ENCODE data around the gene MMRN2.

Gene MMRN2

GRCh38 chr10:86970162-86970981, 13.0 kb upstream of the MMRN2 start:
- no peak for DNase-seq

- DNase-seq = no peak
Observed at GRCh38 chr10:86969421-86970041, 12.1 kb upstream of the MMRN2 start.

DNA sequence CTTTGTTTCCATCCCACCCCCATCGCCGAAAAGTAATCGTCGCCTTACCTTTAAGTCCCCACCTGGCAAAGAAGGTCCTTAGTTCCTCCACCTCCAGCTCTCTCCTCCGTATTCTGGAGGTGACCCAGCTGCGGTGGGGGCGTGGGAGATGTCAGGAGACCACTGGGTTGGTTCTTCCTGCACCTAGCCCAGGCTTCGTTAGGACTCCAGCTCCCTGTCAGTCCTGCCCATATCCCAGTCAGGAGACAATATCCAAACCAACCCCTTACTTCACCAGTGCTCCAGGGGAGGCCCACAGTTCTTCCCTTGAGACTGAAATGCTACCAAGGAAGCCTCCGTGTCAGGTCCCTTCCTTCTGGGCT, 11.6 kb upstream of the MMRN2 start:
- DNase-seq = no peak

GRCh38 chr10:86968271-86968993, 11.0 kb upstream of the MMRN2 start, which contains the start of gene ADIRF:
Gene ADIRF (plus strand): TSS chr10:86968482. CDS start chr10:86968545, 63 bp downstream.
- peak; percentile 18 for DNase-seq

GRCh38 chr10:86967481-86967941, 10.1 kb upstream of the MMRN2 start:
- DNase-seq = no peak

DNA sequence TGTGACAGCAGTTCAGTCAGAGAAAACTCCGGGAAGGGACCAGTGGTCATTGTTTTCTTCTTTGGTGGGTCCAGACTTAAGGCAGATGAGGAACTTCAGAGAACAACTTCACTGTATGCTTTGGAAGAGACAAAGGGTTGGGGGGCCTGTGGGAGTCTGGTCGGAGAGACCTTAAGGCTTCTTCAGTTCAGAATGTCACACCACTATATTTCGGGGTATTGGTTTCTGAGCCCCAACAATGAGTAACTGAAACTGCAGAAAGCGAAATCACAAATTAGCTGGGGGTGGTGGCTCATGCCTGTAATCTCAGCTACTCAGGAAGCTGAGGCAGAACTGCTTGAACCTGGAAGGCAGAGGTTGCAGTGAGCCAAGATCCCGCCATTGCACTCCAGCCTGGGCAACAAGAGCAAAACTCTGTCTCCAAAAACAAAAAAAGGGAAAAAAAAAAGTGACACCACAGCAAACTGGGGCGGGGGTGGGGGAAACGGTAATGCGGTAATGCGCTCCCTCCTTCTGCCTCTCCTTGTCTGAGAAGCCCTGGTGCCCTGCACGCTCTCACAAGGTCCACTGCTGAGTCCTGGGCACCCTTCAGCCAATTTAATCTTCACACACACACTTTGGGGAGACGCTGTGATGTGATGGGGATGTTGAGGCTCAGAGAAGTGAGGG, 8.7 kb upstream of the MMRN2 start:
- no peak for DNase-seq

- DNase-seq = no peak
Observed at GRCh38 chr10:86964847-86965190, 7.4 kb upstream of the MMRN2 start.

DNA sequence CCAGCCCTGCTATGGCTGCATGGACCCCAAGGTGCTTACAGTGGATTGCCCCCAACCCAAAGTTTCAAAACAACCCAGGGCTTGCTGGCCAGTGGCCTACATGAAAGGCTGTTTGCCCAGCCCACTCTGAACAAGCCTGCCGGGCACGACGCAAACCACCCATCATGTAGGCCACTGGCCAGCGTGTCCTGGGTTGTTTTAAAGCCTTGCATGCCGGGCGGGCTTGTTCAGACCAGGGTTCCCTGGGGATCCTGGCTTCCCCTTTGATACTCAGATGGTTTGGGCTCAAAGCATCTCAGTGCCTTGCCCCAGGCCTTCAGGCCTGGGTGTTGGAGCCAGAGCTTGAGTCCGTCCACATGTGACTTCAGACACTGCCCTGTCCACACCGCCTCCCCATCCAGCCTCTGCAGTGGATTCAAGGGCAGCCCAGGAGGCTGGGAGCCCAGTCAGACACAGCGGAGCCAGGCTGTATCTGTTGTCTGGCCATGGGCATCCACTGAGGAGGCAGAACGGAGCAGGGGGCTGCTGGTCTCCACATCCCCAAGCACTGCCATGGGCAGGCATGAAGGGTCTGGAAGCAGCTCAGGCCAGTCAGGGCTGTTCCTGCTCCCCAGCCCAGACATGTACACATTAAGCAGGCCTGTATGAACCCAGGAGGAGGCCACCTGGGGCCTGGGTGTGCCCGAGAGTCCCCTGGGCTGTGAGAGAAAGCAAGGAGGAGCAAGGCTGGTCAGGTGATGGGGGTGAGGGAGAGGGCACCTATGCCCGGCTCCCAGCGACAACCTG, 6.8 kb upstream of the MMRN2 start:
- no peak for DNase-seq

DNA sequence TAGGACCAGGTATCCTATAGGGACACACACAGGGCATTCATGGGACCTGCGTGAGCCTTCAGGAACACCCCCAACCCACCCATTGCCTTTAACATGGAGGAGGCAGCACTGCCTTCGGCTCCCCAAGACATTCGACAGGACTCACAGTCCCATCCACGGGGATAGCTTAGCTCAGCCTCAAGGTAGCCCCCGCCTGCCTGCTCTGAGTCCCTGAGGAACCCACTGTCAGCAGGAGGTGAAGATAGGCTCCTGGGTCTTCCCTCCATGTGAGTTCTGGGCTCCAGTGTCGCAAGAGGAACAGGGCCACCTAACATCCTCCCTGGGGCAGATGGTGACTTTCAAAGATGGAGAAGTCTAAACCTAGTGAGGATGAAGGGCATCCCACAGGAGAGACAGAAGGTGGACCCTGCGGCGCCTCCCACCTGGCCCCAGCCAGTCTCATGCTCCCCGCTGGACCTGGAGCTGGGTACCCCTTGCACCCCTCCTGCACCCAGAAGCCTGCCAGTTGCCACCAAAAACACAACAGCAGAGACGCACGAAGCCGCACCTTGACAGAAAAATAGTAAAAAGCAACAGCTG, 6.0 kb upstream of the MMRN2 start:
- no peak for DNase-seq

GRCh38 chr10:86962981-86963310, 5.5 kb upstream of the MMRN2 start:
- DNase-seq = no peak

- no peak for DNase-seq
Observed at GRCh38 chr10:86962136-86962980, 4.9 kb upstream of the MMRN2 start.

DNA sequence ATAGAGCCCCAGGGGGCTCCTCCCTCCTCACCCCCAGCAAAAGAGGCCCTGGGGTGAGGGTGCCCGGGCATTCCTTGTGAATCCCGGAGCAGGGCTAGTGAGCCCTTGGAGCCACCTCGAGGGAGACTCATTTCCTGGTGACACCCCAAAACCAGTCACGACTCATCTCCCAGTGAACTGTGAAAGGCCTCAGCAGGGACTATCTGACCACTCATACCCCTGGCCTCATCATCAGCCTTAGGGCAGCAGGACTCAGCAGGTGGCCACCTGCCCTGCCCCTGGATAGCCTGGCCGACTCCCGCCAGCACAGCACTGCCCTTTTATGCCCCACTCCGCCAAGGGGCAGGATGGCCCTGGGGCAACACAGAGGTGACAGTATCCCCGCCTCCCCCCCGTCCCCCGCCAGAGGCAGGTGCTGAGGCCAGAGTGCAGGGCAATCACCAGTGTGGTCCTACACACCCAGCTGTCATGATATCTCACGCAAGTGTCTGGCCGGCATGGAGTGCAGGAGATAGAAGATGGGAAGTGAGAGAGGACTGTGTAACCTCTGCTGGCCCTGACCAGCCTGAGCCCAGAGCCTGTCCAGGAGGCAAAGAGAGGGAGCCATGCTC, 4.2 kb upstream of the MMRN2 start:
- no peak for DNase-seq

DNA sequence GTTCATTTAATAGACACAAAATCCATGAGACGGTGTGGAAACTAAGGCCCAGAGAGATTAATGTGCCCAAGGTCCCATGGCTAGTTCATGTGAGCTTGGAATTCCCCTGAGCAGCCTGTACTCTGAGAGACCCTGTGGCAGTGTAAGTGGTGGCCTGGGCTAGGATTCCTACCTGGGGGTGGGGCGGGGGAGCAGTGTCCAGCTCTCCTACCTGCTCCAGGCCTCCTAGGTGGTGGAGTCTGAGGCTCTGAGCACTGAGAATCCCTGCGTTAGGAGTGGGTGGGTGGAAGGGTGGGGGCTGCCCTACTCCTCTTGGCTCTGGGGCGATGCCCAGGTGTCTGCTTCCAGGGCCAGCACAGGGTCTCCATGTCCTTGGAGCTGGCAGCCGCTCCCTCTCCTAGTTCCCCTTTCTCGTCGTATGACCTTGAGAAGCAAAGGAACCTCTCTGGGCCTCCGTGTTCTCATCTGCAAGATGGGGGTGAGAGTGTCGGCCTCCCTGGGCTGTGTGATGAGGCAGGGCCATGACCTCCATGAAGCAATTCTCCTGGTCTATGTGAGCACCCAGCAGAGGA, 3.5 kb upstream of the MMRN2 start:
- DNase-seq = no peak

DNA sequence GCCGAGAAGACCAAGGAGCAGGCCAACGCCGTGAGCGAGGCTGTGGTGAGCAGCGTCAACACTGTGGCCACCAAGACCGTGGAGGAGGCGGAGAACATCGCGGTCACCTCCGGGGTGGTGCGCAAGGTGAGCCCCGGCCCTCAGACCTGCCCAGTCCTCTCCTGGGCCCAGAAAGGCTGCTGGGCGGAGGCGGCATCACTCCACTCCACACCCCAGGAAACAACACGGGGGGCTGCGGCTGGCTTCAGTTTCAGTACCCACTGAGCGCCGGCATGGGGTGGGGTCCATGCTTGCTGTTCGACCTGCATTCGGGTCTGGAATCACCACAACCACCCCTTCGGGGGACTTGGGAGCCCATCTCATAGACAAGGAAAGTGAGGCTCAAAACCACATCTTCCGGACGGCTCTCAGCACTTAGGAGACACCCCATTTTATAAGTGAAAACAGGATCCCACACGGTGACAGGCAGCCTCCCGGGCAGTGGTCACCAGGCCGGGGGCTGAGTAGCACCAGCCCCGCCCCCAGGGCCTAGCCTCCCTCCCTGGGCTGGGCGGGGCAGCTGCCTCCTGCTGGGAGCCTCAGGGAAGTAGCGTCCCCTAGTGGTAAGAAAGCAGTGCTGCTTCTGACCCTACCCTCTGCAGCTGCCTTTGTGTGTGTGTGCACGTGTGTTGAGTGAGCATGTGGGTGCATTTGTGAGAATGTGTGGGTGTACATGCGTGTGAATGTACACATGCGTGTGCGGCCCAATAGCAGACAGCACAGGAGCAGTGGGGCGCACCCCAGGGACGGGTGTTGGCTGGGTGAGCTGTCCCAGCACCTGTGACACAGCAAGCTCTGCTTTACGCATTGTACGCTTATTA, 2.8 kb upstream of the MMRN2 start:
- peak; percentile 65 for DNase-seq

DNA sequence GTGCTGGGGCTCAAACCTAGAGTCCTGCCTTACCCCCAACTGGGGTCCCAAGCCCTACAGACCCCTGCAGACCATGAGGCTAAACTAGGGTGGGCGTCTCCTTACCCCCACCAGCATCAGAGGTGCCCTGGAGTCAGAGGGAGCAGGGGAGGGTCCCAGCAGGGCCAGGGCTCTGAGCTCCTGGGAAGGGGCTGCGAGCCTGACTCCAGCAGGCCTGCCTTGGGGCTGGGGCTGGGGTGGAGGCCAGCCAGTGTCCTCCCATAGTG, 2.3 kb upstream of the MMRN2 start:
- DNase-seq = no peak

- no peak for DNase-seq
Observed at GRCh38 chr10:86958901-86959736, 1.7 kb upstream of the MMRN2 start.

DNA sequence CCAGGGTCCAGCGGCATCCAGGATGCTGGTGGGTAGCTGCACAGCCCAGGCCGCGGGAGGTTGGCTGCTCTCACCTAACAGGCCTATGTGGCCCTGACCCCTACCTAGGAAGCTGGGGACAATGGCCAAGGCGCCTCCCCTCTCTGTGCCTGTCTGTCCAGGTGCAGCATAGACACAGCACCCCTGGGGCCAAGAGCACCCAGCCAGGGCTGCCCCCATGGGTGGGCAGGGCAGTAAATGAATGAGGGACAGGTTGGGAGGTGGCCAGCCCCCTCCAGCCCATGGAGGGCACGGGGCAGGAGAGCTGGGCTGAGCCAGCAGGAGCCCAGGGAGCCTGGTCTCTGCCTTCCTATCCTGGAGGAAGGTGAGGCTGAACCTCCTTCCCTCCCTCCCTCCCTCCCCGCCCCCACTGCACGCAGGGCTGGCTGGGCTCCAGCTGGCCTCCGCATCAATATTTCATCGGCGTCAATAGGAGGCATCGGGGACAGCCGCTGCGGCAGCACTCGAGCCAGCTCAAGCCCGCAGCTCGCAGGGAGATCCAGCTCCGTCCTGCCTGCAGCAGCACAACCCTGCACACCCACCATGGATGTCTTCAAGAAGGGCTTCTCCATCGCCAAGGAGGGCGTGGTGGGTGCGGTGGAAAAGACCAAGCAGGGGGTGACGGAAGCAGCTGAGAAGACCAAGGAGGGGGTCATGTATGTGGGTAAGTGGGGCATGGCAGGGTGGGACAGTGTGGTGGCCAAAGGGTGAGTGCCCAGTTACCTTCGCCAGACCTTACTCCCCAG, 893 bp upstream of the MMRN2 start, which contains the start of gene SNCG:
Gene SNCG (plus strand): TSS at position 484 of the 785 bp plus-strand sequence. CDS start 99 bp downstream, at position 583.
- no peak for DNase-seq
